ENCODE data around the gene KRTAP10-8. TPM values are rescaled to one million over a fixed set of nuclear protein-coding genes. Genes with fewer than 3 reads are reported as not detected.

KRTAP10-8 gene
- total RNA-seq, 1 donor from 2014 or later: not detected

DNA sequence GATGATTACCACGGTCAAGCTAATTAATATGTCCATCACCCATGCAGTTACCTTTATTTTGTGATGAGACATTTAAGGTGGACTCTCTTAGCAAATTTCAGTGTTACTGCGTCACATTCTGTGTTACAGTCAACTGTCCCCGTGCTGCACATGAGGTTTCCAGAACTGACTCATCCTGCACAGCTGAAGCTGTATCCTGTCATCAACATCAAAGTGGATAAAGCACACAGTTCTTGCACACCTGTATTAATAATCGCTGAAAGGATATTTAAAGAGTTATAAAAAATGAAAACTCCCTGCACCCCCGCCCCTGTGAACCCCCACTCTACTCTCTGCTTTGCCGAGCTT is 28.1 kb upstream of the KRTAP10-8 start:
- H3K4me3 ChIP-seq: no peak overlapping the region
- Mint-ChIP-seq H3K27ac (no peak overlapping the region), H3K36me3 (no peaks in the 10 kb centered on the region), H3K4me1 (peaks cover 10% of the 10 kb centered on the region), H3K27me3 (ENCODE audit: insufficient read depth, low read depth) (peaks cover 2% of the 10 kb centered on the region), H3K4me3 (no peak overlapping the region), H3K9me3 (peaks cover 27% of the 10 kb centered on the region)
- peaks cover 6% of the 10 kb centered on the region for H3K9me3 ChIP-seq (ENCODE audit: low read depth)
- TF ChIP-seq, protein P1, sequence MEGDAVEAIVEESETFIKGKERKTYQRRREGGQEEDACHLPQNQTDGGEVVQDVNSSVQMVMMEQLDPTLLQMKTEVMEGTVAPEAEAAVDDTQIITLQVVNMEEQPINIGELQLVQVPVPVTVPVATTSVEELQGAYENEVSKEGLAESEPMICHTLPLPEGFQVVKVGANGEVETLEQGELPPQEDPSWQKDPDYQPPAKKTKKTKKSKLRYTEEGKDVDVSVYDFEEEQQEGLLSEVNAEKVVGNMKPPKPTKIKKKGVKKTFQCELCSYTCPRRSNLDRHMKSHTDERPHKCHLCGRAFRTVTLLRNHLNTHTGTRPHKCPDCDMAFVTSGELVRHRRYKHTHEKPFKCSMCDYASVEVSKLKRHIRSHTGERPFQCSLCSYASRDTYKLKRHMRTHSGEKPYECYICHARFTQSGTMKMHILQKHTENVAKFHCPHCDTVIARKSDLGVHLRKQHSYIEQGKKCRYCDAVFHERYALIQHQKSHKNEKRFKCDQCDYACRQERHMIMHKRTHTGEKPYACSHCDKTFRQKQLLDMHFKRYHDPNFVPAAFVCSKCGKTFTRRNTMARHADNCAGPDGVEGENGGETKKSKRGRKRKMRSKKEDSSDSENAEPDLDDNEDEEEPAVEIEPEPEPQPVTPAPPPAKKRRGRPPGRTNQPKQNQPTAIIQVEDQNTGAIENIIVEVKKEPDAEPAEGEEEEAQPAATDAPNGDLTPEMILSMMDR (IDR thresholded peaks at IDR 0.05): no peak
- no peak for TF ChIP-seq EZH2 (IDR thresholded peaks at IDR 0.05)
- no peak for TF ChIP-seq EZH2phosphoT487 (IDR thresholded peaks at IDR 0.05)
- no peak overlapping the region for H3K27ac ChIP-seq
- no peak overlapping the region for H3K4me2 ChIP-seq
- no peaks in the 10 kb centered on the region for H3K27me3 ChIP-seq
- no peaks in the 10 kb centered on the region for H4K20me1 ChIP-seq (ENCODE audit: low read depth)
- peaks cover 13% of the 10 kb centered on the region for H3K4me1 ChIP-seq
- peaks cover 14% of the 10 kb centered on the region for H3F3A ChIP-seq (ENCODE audit: low read depth)
- H3K79me2 ChIP-seq (ENCODE audit: low read depth): no peaks in the 10 kb centered on the region
- H3K9ac ChIP-seq: no peak overlapping the region
- no peak for DNase-seq (ENCODE audit: low spot score)
- no peaks in the 10 kb centered on the region for H3K36me3 ChIP-seq
- no peak overlapping the region for H2AFZ ChIP-seq (replicated peaks)

DNA sequence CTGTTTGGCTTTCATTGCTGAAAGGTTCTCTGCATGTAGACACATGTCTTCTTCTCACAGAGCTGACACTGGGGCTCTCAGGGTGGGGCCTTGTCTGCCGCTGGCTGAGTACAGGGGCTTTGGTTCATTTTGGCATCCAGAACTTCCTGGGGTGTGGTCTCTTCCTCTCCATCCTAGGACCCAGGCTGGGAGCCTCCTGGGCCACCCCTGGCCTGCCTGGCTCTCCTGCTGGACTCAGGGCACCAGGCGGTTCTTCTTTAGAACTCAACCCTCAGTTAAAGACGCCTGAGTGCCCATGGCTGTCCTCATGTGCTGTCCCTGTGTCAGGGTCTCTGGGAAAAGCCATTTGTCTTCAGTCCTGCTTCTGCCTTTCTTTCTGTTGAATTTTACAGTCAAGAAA is 26.0 kb upstream of the KRTAP10-8 start:
- Mint-ChIP-seq H3K4me3 (no peak overlapping the region), H3K27ac (no peak overlapping the region), H3K36me3 (no peaks in the 10 kb centered on the region), H3K27me3 (ENCODE audit: insufficient read depth, low read depth) (peaks cover 2% of the 10 kb centered on the region), H3K9me3 (peaks cover 16% of the 10 kb centered on the region), H3K4me1 (peaks cover 14% of the 10 kb centered on the region)
- no peaks in the 10 kb centered on the region for H3K79me2 ChIP-seq (ENCODE audit: low read depth)
- H3F3A ChIP-seq (ENCODE audit: low read depth): peaks cover 14% of the 10 kb centered on the region
- peaks cover 6% of the 10 kb centered on the region for H3K9me3 ChIP-seq (ENCODE audit: low read depth)
- H4K20me1 ChIP-seq (ENCODE audit: low read depth): no peaks in the 10 kb centered on the region
- DNase-seq (ENCODE audit: low spot score): no peak
- no peak for TF ChIP-seq EZH2 (IDR thresholded peaks at IDR 0.05)
- TF ChIP-seq, protein P1 (IDR thresholded peaks at IDR 0.05): no peak
- no peak for TF ChIP-seq EZH2phosphoT487 (IDR thresholded peaks at IDR 0.05)
- no peak overlapping the region for H3K4me2 ChIP-seq
- no peak overlapping the region for H3K9ac ChIP-seq
- peaks cover 13% of the 10 kb centered on the region for H3K4me1 ChIP-seq
- no peak overlapping the region for H3K4me3 ChIP-seq
- H3K36me3 ChIP-seq: no peaks in the 10 kb centered on the region
- no peak overlapping the region for H2AFZ ChIP-seq (replicated peaks)
- no peaks in the 10 kb centered on the region for H3K27me3 ChIP-seq
- H3K27ac ChIP-seq: no peak overlapping the region

DNA sequence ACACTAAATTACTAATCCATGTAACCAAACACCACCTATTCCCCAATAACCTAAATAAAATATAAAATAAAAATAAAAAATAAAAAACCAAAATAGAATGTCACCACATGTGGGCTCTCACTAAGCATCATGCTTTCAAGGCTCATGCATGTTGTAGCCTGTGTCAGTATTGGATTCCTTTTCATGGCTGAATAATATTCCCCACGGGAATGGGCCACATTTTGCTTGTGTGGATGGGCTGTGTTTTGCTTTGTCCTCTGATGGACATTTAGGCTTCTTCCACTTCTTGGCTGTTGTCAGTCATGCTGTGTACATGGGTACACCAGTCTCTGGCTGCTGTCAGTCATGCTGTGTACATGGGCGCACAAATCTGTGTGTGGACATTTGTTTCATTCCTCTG is 22.8 kb upstream of the KRTAP10-8 start:
- Mint-ChIP-seq H3K36me3 (no peaks in the 10 kb centered on the region), H3K27ac (no peak overlapping the region), H3K9me3 (peaks cover 3% of the 10 kb centered on the region), H3K4me1 (peaks cover 15% of the 10 kb centered on the region), H3K4me3 (no peak overlapping the region), H3K27me3 (ENCODE audit: insufficient read depth, low read depth) (peaks cover 2% of the 10 kb centered on the region)
- Histone ChIP-seq H4K20me1 (ENCODE audit: low read depth) (no peaks in the 10 kb centered on the region), H2AFZ (replicated peaks) (no peak overlapping the region), H3K9ac (no peak overlapping the region), H3K27ac (no peak overlapping the region), H3K27me3 (no peaks in the 10 kb centered on the region), H3K4me3 (no peak overlapping the region), H3F3A (ENCODE audit: low read depth) (no peaks in the 10 kb centered on the region), H3K4me2 (no peak overlapping the region), H3K79me2 (ENCODE audit: low read depth) (no peaks in the 10 kb centered on the region), H3K36me3 (no peaks in the 10 kb centered on the region), H3K9me3 (ENCODE audit: low read depth) (no peaks in the 10 kb centered on the region), H3K4me1 (peaks cover 5% of the 10 kb centered on the region)
- DNase-seq (ENCODE audit: low spot score): no peak
- TF ChIP-seq EZH2 (IDR thresholded peaks at IDR 0.05) (no peak), EZH2phosphoT487 (IDR thresholded peaks at IDR 0.05) (no peak)
- TF ChIP-seq, protein P1 (IDR thresholded peaks at IDR 0.05): no peak
